ENCODE measurements around the gene ZNF205. TPM values are rescaled to one million over a fixed set of nuclear protein-coding genes. Genes with fewer than 3 reads are reported as not detected.

Gene ZNF205
- total and polyA plus RNA-seq, 2 of the 13 experiments (the other 11 are each of a cell fraction or from before 2014, with no cell fraction given) = 5.8 to 10.2 TPM

- TF ChIP-seq ZNF513 (CRISPR knock-in tag; conservative IDR thresholded peaks at IDR 0.05) (no peak), EEA1 (CRISPR knock-in tag; IDR thresholded peaks at IDR 0.05; ENCODE audit: borderline replicate concordance) (no peak), ZFP37 (CRISPR knock-in tag; IDR thresholded peaks at IDR 0.05; ENCODE audit: borderline replicate concordance) (no peak), ZNF276 (CRISPR knock-in tag; IDR thresholded peaks at IDR 0.05; ENCODE audit: low read depth) (0 out of 2 replicates have a peak, but pooled peaks have one; percentile 57), MTA3 (CRISPR knock-in tag; IDR thresholded peaks at IDR 0.05) (no peak), GPBP1L1 (CRISPR knock-in tag; IDR thresholded peaks at IDR 0.05) (no peak), ZNF580 (CRISPR knock-in tag; IDR thresholded peaks at IDR 0.05; ENCODE audit: borderline replicate concordance, low read depth) (peak; percentile 18; the same call in 1 of the 2 replicates), NFKB2 (CRISPR knock-in tag; IDR thresholded peaks at IDR 0.05; ENCODE audit: borderline replicate concordance) (0 out of 2 replicates have a peak, but pooled peaks have one; percentile 45), ZNF136 (CRISPR knock-in tag; IDR thresholded peaks at IDR 0.05; ENCODE audit: low read depth) (no peak), ZNF609 (CRISPR knock-in tag; IDR thresholded peaks at IDR 0.05; ENCODE audit: borderline replicate concordance) (no peak), ZNF75D (CRISPR knock-in tag; IDR thresholded peaks at IDR 0.05; ENCODE audit: borderline replicate concordance) (no peak), CC2D1A (CRISPR knock-in tag; IDR thresholded peaks at IDR 0.05) (no peak), SP2 (CRISPR knock-in tag; IDR thresholded peaks at IDR 0.05) (no peak), REXO4 (CRISPR knock-in tag; IDR thresholded peaks at IDR 0.05; ENCODE audit: borderline replicate concordance) (no peak), TEAD2 (CRISPR knock-in tag; IDR thresholded peaks at IDR 0.05) (no peak), ZSCAN21 (CRISPR knock-in tag; IDR thresholded peaks at IDR 0.05; ENCODE audit: borderline replicate concordance) (peak; percentile 5; the same call in 1 of the 2 replicates)
Measured at GRCh38 chr16:3135126-3135715, 22.8 kb downstream of the ZNF205 start (continued).

Measured in HepG2 (cell line).